VCaP (cell line): Measurements from ENCODE around the gene PLCG1.
A peak's percentile ranks its signal among the peaks of the same experiment; 100 is the strongest.

Experiments used
- H3K27ac ChIP-seq: fragments of 450-650 bp; 2 replicates; pipeline ENCODE4 v1.5.1; 2017
- TF ChIP-seq, protein P1 (sequence below): fragments of 450-650 bp; conservative IDR thresholded peaks from 2 replicates; pipeline ENCODE4 v1.5.1; 2017; ENCODE audit warnings: mild to moderate bottlenecking, moderate library complexity

PLCG1 gene

GRCh38 chr20:41175727-41176330, 38.5 kb downstream of the PLCG1 start:
- no peak overlapping the region for H3K27ac ChIP-seq
- TF ChIP-seq, protein P1, sequence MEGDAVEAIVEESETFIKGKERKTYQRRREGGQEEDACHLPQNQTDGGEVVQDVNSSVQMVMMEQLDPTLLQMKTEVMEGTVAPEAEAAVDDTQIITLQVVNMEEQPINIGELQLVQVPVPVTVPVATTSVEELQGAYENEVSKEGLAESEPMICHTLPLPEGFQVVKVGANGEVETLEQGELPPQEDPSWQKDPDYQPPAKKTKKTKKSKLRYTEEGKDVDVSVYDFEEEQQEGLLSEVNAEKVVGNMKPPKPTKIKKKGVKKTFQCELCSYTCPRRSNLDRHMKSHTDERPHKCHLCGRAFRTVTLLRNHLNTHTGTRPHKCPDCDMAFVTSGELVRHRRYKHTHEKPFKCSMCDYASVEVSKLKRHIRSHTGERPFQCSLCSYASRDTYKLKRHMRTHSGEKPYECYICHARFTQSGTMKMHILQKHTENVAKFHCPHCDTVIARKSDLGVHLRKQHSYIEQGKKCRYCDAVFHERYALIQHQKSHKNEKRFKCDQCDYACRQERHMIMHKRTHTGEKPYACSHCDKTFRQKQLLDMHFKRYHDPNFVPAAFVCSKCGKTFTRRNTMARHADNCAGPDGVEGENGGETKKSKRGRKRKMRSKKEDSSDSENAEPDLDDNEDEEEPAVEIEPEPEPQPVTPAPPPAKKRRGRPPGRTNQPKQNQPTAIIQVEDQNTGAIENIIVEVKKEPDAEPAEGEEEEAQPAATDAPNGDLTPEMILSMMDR, result no peak

DNA sequence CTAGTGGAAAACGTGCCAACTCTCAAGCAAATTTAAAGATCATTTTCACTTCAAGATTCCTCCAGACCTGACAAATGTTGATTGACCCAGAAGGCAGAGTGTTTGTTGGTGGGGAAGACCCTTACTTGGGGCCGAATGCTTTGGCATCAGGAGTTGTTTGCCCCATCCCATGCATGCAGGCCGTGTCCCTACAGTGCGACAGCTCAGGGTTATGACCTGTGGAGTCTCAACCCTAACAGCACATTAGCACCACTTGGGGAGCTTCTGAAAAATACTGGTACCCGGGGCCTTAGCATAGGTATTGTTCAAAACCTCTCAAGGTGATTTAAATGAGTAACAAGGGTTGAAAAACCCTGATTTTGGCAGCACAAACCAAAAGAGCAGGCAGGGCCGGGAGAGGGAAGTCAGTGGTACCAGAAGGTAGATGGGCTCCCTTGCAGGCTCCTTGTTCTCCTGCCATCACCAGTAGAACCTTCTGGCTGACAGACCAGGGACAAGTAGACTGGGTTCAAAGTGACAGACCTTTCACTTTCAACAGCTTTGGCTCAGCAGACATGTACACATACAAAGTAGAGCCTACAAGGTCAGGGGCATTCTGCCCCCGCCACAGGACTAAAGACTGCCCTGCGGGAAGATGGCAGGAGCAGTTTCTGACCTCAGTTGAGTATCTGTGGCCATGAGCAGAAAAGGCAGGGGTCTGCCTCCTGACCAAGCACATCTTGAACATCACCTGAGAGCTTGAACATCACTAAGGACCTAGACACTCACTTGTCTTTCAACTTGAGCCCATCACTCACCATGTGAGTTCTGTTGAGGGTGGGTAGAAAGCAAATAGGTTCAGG, 39.6 kb downstream of the PLCG1 start:
- TF ChIP-seq, protein P1, result no peak
- H3K27ac ChIP-seq, result no peak overlapping the region

DNA sequence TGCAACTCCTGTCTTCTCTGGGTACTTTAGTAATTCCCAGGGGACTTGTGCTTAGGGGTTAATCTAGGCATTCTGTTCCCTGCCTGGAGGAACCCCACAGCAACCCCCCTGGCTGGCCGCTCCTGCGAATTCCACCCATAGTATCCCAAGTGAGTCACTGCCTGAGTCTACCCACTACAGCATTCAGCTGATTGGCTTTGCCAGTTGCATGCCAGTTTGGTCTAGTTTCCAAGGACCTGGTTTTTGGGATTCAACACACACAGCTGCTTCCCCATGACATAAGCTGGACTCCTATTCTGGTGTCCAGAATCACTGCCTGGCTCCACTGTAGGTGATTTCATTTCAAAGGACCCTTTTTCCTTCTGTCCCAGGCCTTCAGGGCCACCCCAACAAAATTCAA, 40.3 kb downstream of the PLCG1 start:
- TF ChIP-seq, protein P1, result no peak
- H3K27ac ChIP-seq, result no peak overlapping the region

DNA sequence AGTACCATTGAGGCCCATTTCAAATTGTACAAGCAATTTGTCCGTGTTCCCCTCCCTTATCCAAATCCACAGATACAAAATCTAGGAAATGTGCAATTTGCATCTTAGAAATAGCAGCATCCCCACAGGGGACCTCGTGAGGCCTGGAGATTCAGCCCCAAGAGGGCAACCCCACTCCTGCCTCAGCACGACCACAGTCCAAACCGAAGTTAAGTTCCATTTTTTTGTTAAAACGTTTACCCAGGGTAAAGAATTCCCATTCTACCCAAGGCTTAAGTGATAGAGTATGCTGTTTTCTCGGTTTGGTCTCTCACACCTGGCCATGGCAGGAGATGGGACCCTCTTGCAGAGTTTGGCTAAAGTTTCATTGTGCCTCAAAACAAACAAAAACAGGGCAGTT, 41.2 kb downstream of the PLCG1 start:
- TF ChIP-seq, protein P1, result no peak
- H3K27ac ChIP-seq, result 0 out of 2 replicates have a peak overlapping the region, but pooled peaks have one; percentile 2

- TF ChIP-seq, protein P1, result no peak
- peak overlapping the region; percentile 2; the same call in 1 of the 2 replicates for H3K27ac ChIP-seq
Measured at GRCh38 chr20:41178904-41179432, 41.6 kb downstream of the PLCG1 start.

DNA sequence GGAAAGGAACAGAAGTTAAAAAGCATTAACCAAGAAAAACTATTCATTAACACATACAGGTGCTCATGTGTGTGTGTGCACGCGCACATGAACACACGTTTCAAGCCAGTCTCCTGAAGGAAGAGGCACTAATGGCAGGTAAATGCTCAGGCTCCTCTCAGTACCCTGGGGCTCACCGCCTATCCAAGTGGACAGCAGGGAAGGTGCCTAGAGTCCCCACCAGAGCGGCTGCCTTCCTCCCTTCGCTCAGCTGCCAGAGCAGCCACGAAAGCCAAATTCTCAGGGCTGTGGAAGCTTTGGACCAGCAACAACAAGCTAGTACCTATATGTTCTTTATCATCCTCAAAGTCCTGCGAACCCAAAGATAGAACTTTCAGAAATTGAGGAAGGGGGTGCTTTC, 42.6 kb downstream of the PLCG1 start:
- H3K27ac ChIP-seq, result no peak overlapping the region
- TF ChIP-seq, protein P1, result no peak

GRCh38 chr20:41180599-41181333, 43.4 kb downstream of the PLCG1 start:
- TF ChIP-seq, protein P1, result no peak
- no peak overlapping the region for H3K27ac ChIP-seq
